Fibroblast of the aortic adventitia (primary cell): ENCODE measurements around the gene MEGF11. TPM values are rescaled to one million over a fixed set of nuclear protein-coding genes. Genes with fewer than 3 reads are reported as not detected.

Experiments
- DNase-seq: peaks from one replicate; pipeline ENCODE4 v3.0.0-alpha.2; 2010; ENCODE audit warnings: low read depth
- H3K4me3 ChIP-seq: 2 replicates; pipeline ENCODE4 v1.5.1; 2011; ENCODE audit warnings: low read depth, mild to moderate bottlenecking, control low read depth, low read length, moderate library complexity
- CTCF ChIP-seq: IDR thresholded peaks from 2 replicates; pipeline ENCODE4 v1.5.1; 2011; ENCODE audit warnings: mild to moderate bottlenecking, low read length, control low read depth, inconsistent platforms; ENCODE audit not compliant: insufficient read depth
- total RNA-seq: library from RNA; depleted of rRNA; stranded (reverse); fragments of >200 nt; gene quantifications from 2 replicates; pipeline ENCODE4 v1.2.3, GENCODE V29; 2012; ENCODE audit warnings: low replicate concordance

The MEGF11 gene
- total RNA-seq, 1 donor: 0.36 TPM

DNA sequence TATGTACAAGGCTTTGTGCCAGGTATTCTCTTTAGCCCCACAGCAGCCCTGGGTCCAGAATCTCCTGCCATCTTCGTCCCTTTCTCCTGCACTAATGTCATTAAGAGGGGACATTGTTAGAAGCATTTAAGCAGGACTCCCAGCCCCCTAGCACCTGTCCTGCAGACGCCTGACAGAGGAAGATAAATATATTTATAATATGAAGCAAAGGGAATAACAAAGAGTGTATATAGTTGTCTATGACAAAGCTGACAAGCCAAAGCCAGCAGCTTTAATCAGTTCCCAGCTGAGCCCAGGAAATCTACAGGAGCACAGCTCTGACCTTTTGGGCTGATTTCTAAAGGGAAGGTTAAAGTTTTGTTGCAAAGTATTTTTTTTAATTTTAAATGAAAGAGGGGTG is 96.0 kb downstream of the MEGF11 start:
- no peak overlapping the region for H3K4me3 ChIP-seq
- TF ChIP-seq CTCF: no peak
- DNase-seq: no peak

DNA sequence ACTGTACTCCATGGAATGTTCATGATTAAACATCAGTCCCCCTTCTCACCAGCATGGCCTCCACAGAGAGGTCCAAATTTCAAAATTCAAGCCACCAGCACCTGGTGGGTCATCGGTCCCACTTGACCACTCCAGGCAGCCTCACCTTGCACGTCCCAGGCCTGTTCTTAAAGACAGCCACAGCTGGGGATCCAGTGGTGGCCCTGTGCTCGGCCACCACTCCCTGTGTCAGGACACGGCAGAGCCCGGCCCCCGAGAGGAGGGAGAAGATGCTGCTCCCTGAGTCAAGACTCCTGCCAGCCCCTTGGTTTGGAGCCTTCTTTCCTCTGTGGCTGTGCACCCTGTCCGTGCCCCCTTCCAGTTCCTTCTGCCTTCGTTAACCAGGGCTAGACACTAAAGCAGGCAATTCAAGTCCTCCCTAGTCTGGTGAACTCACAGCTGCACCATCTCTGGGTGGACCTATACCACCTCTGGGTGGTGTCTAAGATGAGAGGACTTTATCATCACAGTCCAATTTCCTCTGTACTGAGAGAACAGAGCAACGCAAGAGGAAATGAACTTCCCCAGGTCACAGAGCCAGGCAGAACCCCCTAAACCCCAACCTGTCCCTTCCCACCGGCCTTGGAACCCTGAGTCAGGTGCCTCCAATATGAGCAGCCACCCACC is 97.1 kb downstream of the MEGF11 start:
- TF ChIP-seq CTCF: no peak
- no peak overlapping the region for H3K4me3 ChIP-seq
- DNase-seq: no peak

DNA sequence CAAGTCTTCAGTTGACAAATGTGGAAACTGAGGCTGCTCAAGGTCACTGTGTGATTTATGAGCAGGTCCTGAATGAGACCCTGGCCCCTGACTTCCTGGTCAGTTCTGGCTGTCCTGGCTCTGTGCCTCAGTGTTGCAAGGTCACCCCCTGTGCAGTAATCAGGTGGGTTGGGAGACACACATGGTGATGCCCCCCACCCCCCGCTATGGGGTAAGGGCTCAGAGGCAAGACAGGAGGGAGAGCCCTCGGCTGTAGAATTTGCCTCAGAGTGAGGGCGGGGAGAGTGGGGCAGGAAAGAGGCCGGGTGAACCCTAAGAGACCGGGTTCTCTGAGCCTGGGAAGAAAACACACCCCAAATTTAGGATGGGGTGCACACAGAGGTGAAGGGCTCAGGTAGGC is 98.5 kb downstream of the MEGF11 start:
- no peak for TF ChIP-seq CTCF
- no peak for DNase-seq

GRCh38 chr15:66154581-66154980 is 99.0 kb downstream of the MEGF11 start:
- no peak for TF ChIP-seq CTCF
- DNase-seq: no peak
- H3K4me3 ChIP-seq: no peak overlapping the region

More for the DNA sequence above, 98.5 kb downstream of the MEGF11 start:
- no peak overlapping the region for H3K4me3 ChIP-seq

GRCh38 chr15:66153549-66154415 is 99.8 kb downstream of the MEGF11 start:
- no peak for DNase-seq
- no peak overlapping the region for H3K4me3 ChIP-seq
- TF ChIP-seq CTCF: no peak

DNA sequence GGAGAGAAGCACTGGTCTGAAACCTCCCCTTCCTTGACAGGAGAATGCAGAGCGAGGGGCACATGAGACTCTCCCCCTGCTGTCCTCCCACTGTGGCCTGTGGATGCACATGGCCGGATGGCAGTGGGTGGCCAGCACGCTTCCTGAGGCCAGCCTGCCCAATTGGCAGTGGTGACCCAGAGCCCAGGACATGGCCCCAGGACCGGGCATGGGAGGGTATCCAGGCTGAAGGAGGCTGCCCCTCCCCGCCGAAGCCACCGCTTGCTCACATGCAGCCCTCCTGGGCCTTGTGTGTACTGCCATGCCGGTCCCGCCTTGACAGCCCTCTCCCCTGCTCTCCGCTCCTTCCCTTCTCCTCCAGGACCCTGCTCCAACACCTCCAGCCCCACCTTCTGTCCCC is 100.9 kb downstream of the MEGF11 start:
- no peak for DNase-seq
- H3K4me3 ChIP-seq: no peak overlapping the region
- no peak for TF ChIP-seq CTCF
